IMR-90 (cell line): ENCODE results near the gene KAZN. TPM values are rescaled to one million over a fixed set of nuclear protein-coding genes. Genes with fewer than 3 reads are reported as not detected.

Source experiments
- ATAC-seq: fragments of 200-7000 bp; cut with Tn5 transposase; 2 replicates; pipeline ENCODE4 v1.9.1; 2020; ENCODE audit warnings: low read depth, mild to moderate bottlenecking, moderate library complexity
- BruUV-seq: library from RNA; stranded (reverse); fragments of 400-500 nt; replicated peaks from 2 replicates; lab custom pipeline; 2021; lab: Mats Ljungman, UMichigan
- CTCF ChIA-PET: fragments of 300-600 bp; formaldehyde crosslinking; extraction: SDS; loops from one replicate; lab custom pipeline; 2021; ENCODE audit warnings: antibody characterized with exemption; lab: Yijun Ruan, JAX
- POLR2A ChIA-PET: fragments of 300-600 bp; sonication (Branson Sonifier 250); formaldehyde crosslinking; loops from one replicate; lab custom pipeline; 2022; ENCODE audit warnings: antibody characterized with exemption; ENCODE audit not compliant: unreplicated experiment; lab: Charles Lee
- DNase-seq: peaks from one replicate; pipeline ENCODE4 v3.0.0; 2013
- H2AFZ ChIP-seq: replicated peaks from 2 replicates; pipeline ENCODE3; 2013; ENCODE audit warnings: low read length, mild to moderate bottlenecking; ENCODE audit not compliant: poor library complexity
- H2AK5ac ChIP-seq: 2 replicates; pipeline ENCODE4 v1.6.1; 2013; ENCODE audit warnings: low read depth, low read length, inconsistent platforms
- H2AK9ac ChIP-seq: replicated peaks from 2 replicates; pipeline ENCODE3; 2013; ENCODE audit warnings: mild to moderate bottlenecking, low read depth, low read length, moderate library complexity; ENCODE audit not compliant: poor library complexity
- H2BK120ac ChIP-seq: 2 replicates; pipeline ENCODE4 v1.6.1; 2013; ENCODE audit warnings: low read depth, low read length, inconsistent platforms
- H2BK15ac ChIP-seq: 3 replicates; pipeline ENCODE4 v1.6.1; 2013; ENCODE audit warnings: low read depth, low read length, inconsistent platforms
- H2BK20ac ChIP-seq: 2 replicates; pipeline ENCODE4 v1.6.1; 2013; ENCODE audit warnings: low read depth, mild to moderate bottlenecking, inconsistent platforms, low read length, moderate library complexity
- H2BK5ac ChIP-seq: 2 replicates; pipeline ENCODE4 v1.6.1; 2013; ENCODE audit warnings: mild to moderate bottlenecking, low read depth, low read length, inconsistent platforms; ENCODE audit not compliant: poor library complexity, severe bottlenecking
- H3K14ac ChIP-seq: replicated peaks from 2 replicates; pipeline ENCODE4 v1.6.1; 2013; ENCODE audit warnings: low read depth, low read length, inconsistent platforms
- H3K18ac ChIP-seq: 2 replicates; pipeline ENCODE4 v1.6.1; 2013; ENCODE audit warnings: low read depth, low read length, control low read depth
- H3K23ac ChIP-seq: 2 replicates; pipeline ENCODE4 v1.6.1; 2013; ENCODE audit warnings: low read depth, low read length, inconsistent platforms
- H3K27ac ChIP-seq: 2 replicates; pipeline ENCODE4 v1.5.1; 2013; ENCODE audit warnings: mild to moderate bottlenecking, control low read depth, low read length; ENCODE audit not compliant: insufficient read depth
- H3K27me3 ChIP-seq: 2 replicates; pipeline ENCODE4 v1.6.1; 2013; ENCODE audit warnings: low read length; ENCODE audit not compliant: control insufficient read depth, insufficient read depth
- H3K36me3 ChIP-seq: 2 replicates; pipeline ENCODE4 v1.6.1; 2013; ENCODE audit warnings: low read length, mixed read lengths; ENCODE audit not compliant: control insufficient read depth, insufficient read depth
- H3K4ac ChIP-seq: 2 replicates; pipeline ENCODE4 v1.6.1; 2013; ENCODE audit warnings: low read depth, low read length, inconsistent platforms
- H3K4me1 ChIP-seq: 2 replicates; pipeline ENCODE4 v1.6.1; 2013; ENCODE audit warnings: low read length, mixed read lengths; ENCODE audit not compliant: control insufficient read depth, insufficient read depth
- H3K4me2 ChIP-seq: 2 replicates; pipeline ENCODE4 v1.6.1; 2013; ENCODE audit warnings: low read depth, mild to moderate bottlenecking, control low read depth, low read length, moderate library complexity
- H3K4me3 ChIP-seq: 2 replicates; pipeline ENCODE4 v1.5.1; 2013; ENCODE audit warnings: low read depth, mild to moderate bottlenecking, control low read depth, low read length, moderate library complexity; ENCODE audit not compliant: insufficient read depth
- H3K56ac ChIP-seq: 2 replicates; pipeline ENCODE4 v1.6.1; 2013; ENCODE audit warnings: low read length, inconsistent platforms; ENCODE audit not compliant: insufficient read depth; ENCODE audit errors: extremely low read depth
- H3K79me1 ChIP-seq, 2 experiments: 2 replicates each; pipeline ENCODE4 v1.6.1; 2013; ENCODE audit warnings: low read length in 2 of 2, inconsistent platforms in 1 of 2, low read depth in 1 of 2
- H3K9ac ChIP-seq: 2 replicates; pipeline ENCODE4 v1.6.1; 2013; ENCODE audit warnings: low read depth, low read length, control low read depth
- H3K9me1 ChIP-seq: 2 replicates; pipeline ENCODE4 v1.6.1; 2013; ENCODE audit warnings: low read length, inconsistent platforms; ENCODE audit not compliant: insufficient read depth
- H3K9me3 ChIP-seq: 2 replicates; pipeline ENCODE4 v1.6.1; 2013; ENCODE audit warnings: low read length; ENCODE audit not compliant: control insufficient read depth, insufficient read depth
- H4K20me1 ChIP-seq: 2 replicates; pipeline ENCODE4 v1.6.1; 2013; ENCODE audit warnings: low read length, inconsistent platforms; ENCODE audit not compliant: insufficient read depth
- H4K5ac ChIP-seq: 2 replicates; pipeline ENCODE4 v1.6.1; 2013; ENCODE audit warnings: mild to moderate bottlenecking, low read depth, low read length, control low read depth
- H4K8ac ChIP-seq, 2 experiments: 2 replicates each; pipeline ENCODE4 v1.6.1; 2013; ENCODE audit warnings: low read depth in 2 of 2, low read length in 2 of 2, control low read depth in 1 of 2, inconsistent platforms in 1 of 2
- H4K91ac ChIP-seq: 2 replicates; pipeline ENCODE4 v1.6.1; 2013; ENCODE audit warnings: low read depth, low read length, inconsistent platforms; ENCODE audit not compliant: insufficient read depth
- BHLHE40 ChIP-seq: fragments of 150-350 bp; IDR thresholded peaks from 2 replicates; pipeline ENCODE4 v1.6.1; 2016; ENCODE audit warnings: mild to moderate bottlenecking, low read depth, low read length
- CEBPB ChIP-seq: IDR thresholded peaks from 2 replicates; pipeline ENCODE4 v1.6.1; 2012; ENCODE audit warnings: low read depth, low read length, improper control_type of control experiment
- CHD1 ChIP-seq: IDR thresholded peaks from 2 replicates; pipeline ENCODE4 v1.6.1; 2012; ENCODE audit warnings: low read depth, low read length, improper control_type of control experiment
- CTCF ChIP-seq: conservative IDR thresholded peaks from 2 replicates; pipeline ENCODE4 v1.5.1; 2012; ENCODE audit warnings: mild to moderate bottlenecking, low read depth, low read length, improper control_type of control experiment
- ELK1 ChIP-seq: fragments of 150-350 bp; IDR thresholded peaks from 2 replicates; pipeline ENCODE4 v1.6.1; 2016; ENCODE audit warnings: low read depth, mild to moderate bottlenecking, low read length, moderate library complexity, borderline replicate concordance
- FOS ChIP-seq: fragments of 150-350 bp; IDR thresholded peaks from 2 replicates; pipeline ENCODE4 v1.6.1; 2016; ENCODE audit warnings: low read depth, low read length
- MAFK ChIP-seq: IDR thresholded peaks from 2 replicates; pipeline ENCODE4 v1.6.1; 2012; ENCODE audit warnings: low read depth, low read length, improper control_type of control experiment
- MAZ ChIP-seq: IDR thresholded peaks from 2 replicates; pipeline ENCODE4 v1.6.1; 2012; ENCODE audit warnings: low read depth, mild to moderate bottlenecking, low read length, improper control_type of control experiment, moderate library complexity, borderline replicate concordance
- MXI1 ChIP-seq: IDR thresholded peaks from 2 replicates; pipeline ENCODE4 v1.6.1; 2012; ENCODE audit warnings: low read depth, mild to moderate bottlenecking, low read length, moderate library complexity, borderline replicate concordance
- NFE2L2 ChIP-seq: fragments of 150-350 bp; IDR thresholded peaks from 2 replicates; pipeline ENCODE4 v1.6.1; 2016; ENCODE audit warnings: low read depth, mild to moderate bottlenecking, low read length
- POLR2A ChIP-seq: IDR thresholded peaks from 2 replicates; pipeline ENCODE4 v1.6.1; 2012; ENCODE audit warnings: mild to moderate bottlenecking, low read depth, low read length
- RAD21 ChIP-seq: IDR thresholded peaks from 2 replicates; pipeline ENCODE4 v1.6.1; 2012; ENCODE audit warnings: low read length, improper control_type of control experiment
- RCOR1 ChIP-seq: IDR thresholded peaks from 2 replicates; pipeline ENCODE4 v1.6.1; 2012; ENCODE audit warnings: mild to moderate bottlenecking, low read length, improper control_type of control experiment; ENCODE audit not compliant: insufficient replicate concordance
- RFX5 ChIP-seq: IDR thresholded peaks from 2 replicates; pipeline ENCODE4 v1.8.0; 2012; ENCODE audit warnings: low read depth, mild to moderate bottlenecking, low read length, moderate library complexity
- SMC3 ChIP-seq: fragments of 150-350 bp; IDR thresholded peaks from 2 replicates; pipeline ENCODE4 v1.6.1; 2016; ENCODE audit warnings: low read depth, mild to moderate bottlenecking, antibody characterized with exemption, low read length, moderate library complexity
- USF2 ChIP-seq: fragments of 150-350 bp; IDR thresholded peaks from 2 replicates; pipeline ENCODE4 v1.6.1; 2017; ENCODE audit warnings: mild to moderate bottlenecking, antibody characterized with exemption, low read length, low read depth
- WGBS, 2 experiments: methylation state at CpG; one replicate each; pipeline versions ENCODE4 v1.1.5 to v1.1.7; 2013; ENCODE audit warnings: missing lambda C conversion rate in 2 of 2; ENCODE audit not compliant: insufficient read length in 1 of 2; ENCODE audit errors: extremely low coverage in 2 of 2; 5-methylcytosine and 5-hydroxymethylcytosine counted together
- dilution Hi-C: fragments of 300-500 bp; cut with HindIII; formaldehyde crosslinking; loops from one replicate; pipeline ENCODE4 v1.14.3; 2018; ENCODE audit warnings: low sequenced_read_pairs; ENCODE audit not compliant: unreplicated experiment
- in situ Hi-C: fragments of 300-500 bp; cut with MboI; formaldehyde crosslinking; loops from 3 replicates; pipeline ENCODE4 v1.14.3; 2019; ENCODE audit warnings: low sequenced_read_pairs, inconsistent platforms, mixed read lengths
- intact Hi-C: fragments of 100-400 bp; cut with micrococcal nuclease; formaldehyde crosslinking; loops from 2 replicates; pipeline ENCODE4 v1.10.0; 2022
- polyA plus RNA-seq, 3 experiments: library from polyadenylated mRNA; depleted of rRNA; stranded (reverse); fragments of >200 nt; gene quantifications; 2 replicates each; pipeline ENCODE4 v1.2.3, GENCODE V29; 2012; ENCODE audit warnings: low replicate concordance in 1 of 3
- total RNA-seq: library from RNA; depleted of rRNA; stranded (reverse); fragments of >200 nt; gene quantifications from 2 replicates; pipeline ENCODE4 v1.2.3, GENCODE V29; 2012

Gene KAZN
- total and polyA plus RNA-seq, 2 of the 4 experiments (the other 2 are of a cell fraction) = 5.2 to 10.5 TPM

- no peaks in the 10 kb centered on the region for H3K9me3 ChIP-seq
- H3K4ac ChIP-seq = no peak overlapping the region
- peaks cover 29% of the 10 kb centered on the region for H4K20me1 ChIP-seq
- H3K18ac ChIP-seq = no peak overlapping the region
- H4K91ac ChIP-seq = no peak overlapping the region
- no peak overlapping the region for H3K27ac ChIP-seq
- peaks cover 11% of the 10 kb centered on the region for H3K4me1 ChIP-seq
- dilution Hi-C loops = no loop called here
- H3K4me2 ChIP-seq = no peak overlapping the region
- H4K8ac ChIP-seq = no peak overlapping the region
- whole genome bisulfite sequencing, 2 experiments = 88% methylated on average over 3 of the region's 14 CpGs; no CpG with 5 or more reads in 1 of the 2 experiments
- no peak for TF ChIP-seq USF2
- no peak for TF ChIP-seq NFE2L2
- no peak for TF ChIP-seq MAZ
- TF ChIP-seq RFX5 = no peak
- TF ChIP-seq CHD1 = no peak
- TF ChIP-seq SMC3 = no peak
- no peak for TF ChIP-seq POLR2A
- no peak for TF ChIP-seq CTCF
- TF ChIP-seq CEBPB = no peak
- no peak for TF ChIP-seq MXI1
- no peak for TF ChIP-seq BHLHE40
- TF ChIP-seq RCOR1 = no peak
- no peak for TF ChIP-seq RAD21
- no peak for TF ChIP-seq FOS
- TF ChIP-seq ELK1 = no peak
- TF ChIP-seq MAFK = no peak
- H2AK9ac ChIP-seq = peak overlapping the region; percentile 13
- no peak overlapping the region; the same call in 1 of the 2 replicates for H2AK5ac ChIP-seq
- no peaks in the 10 kb centered on the region for H3K36me3 ChIP-seq
- no peak for ATAC-seq
- H3K14ac ChIP-seq = no peak overlapping the region
- no peak overlapping the region for H3K4me3 ChIP-seq
- BruUV-seq = no TSS peak
- in situ Hi-C loops = loop anchor here (5.0 kb wide), 1 partner anchor 50 kb away; no protein-coding TSS in a partner anchor
- POLR2A ChIA-PET = no interaction called here
- CTCF ChIA-PET = no interaction called here
- no peak overlapping the region for H3K23ac ChIP-seq
- H3K56ac ChIP-seq = no peak overlapping the region
- no peak overlapping the region for H2BK15ac ChIP-seq
- H3K9me1 ChIP-seq = peaks cover 38% of the 10 kb centered on the region
- H2AFZ ChIP-seq = peak overlapping the region; percentile 32
- H3K79me1 ChIP-seq = peaks cover 35 to 72% of the 10 kb centered on the region in 2 experiments
- no peak overlapping the region for H3K9ac ChIP-seq
- intact Hi-C loops = no loop called here
- no peaks in the 10 kb centered on the region for H3K27me3 ChIP-seq
- DNase-seq = no peak
- no peak overlapping the region for H2BK120ac ChIP-seq
- H4K5ac ChIP-seq = no peak overlapping the region
- no peak overlapping the region for H2BK5ac ChIP-seq
- H2BK20ac ChIP-seq = no peak overlapping the region
Measured at GRCh38 chr1:14982029-14982428, 383.5 kb downstream of the KAZN start.
